ENCODE results near the gene DENND11. TPM values are rescaled to one million over a fixed set of nuclear protein-coding genes. Genes with fewer than 3 reads are reported as not detected.

Gene DENND11
- total and polyA plus RNA-seq, 10 donors, result 7.6 to 68.4 (median 48.8) TPM

GRCh38 chr7:141676618-141677017, 25.3 kb downstream of the DENND11 start:
- Histone ChIP-seq H3K4me3 (no peak overlapping the region), H3K27me3 (replicated peaks in 1 of 7) (no peaks in the 10 kb centered on the region), H3K36me3 (peaks cover 0 to 68% (median 17%) of the 10 kb centered on the region in 6 donors), H3K9me3 (no peaks in the 10 kb centered on the region), H3K27ac (peak overlapping the region in 3 of 8 donors; percentile 7 to 36 (median 25)), H3K4me1 (peaks cover 0 to 27% (median 3%) of the 10 kb centered on the region in 6 donors)
- WGBS, 5 donors, result 43 to 74% (median 64%) methylated on average over 3 of the region's 3 CpGs
- intact Hi-C loops (cut with DNase I; ENCODE audit: low total_unique reads), result no loop called here
- TF ChIP-seq POLR2AphosphoS5 (IDR thresholded peaks at IDR 0.05) (no peak), POLR2A (IDR thresholded peaks at IDR 0.05) (no peak), CTCF (IDR thresholded peaks at IDR 0.05 in 8 of 11, conservative IDR thresholded peaks at IDR 0.05 in 3 of 11) (no peak)
- DNase-seq, result no peak

GRCh38 chr7:141675436-141676215, 26.3 kb downstream of the DENND11 start:
- H3K27me3 ChIP-seq (replicated peaks in 1 of 7), result no peaks in the 10 kb centered on the region
- no peaks in the 10 kb centered on the region for H3K9me3 ChIP-seq
- intact Hi-C loops (cut with DNase I; ENCODE audit: low total_unique reads), result no loop called here
- no peak overlapping the region for H3K4me3 ChIP-seq
- H3K36me3 ChIP-seq, result peaks cover 0 to 68% (median 17%) of the 10 kb centered on the region in 6 donors
- WGBS, 5 donors, result 72 to 79% (median 74%) methylated on average over 6 of the region's 6 CpGs
- H3K4me1 ChIP-seq, result peaks cover 0 to 27% (median 3%) of the 10 kb centered on the region in 6 donors
- no peak for DNase-seq
- peak overlapping the region in 5 of 8 donors; percentile 17 to 63 (median 26) for H3K27ac ChIP-seq
- TF ChIP-seq POLR2AphosphoS5 (IDR thresholded peaks at IDR 0.05) (no peak), CTCF (IDR thresholded peaks at IDR 0.05 in 8 of 11, conservative IDR thresholded peaks at IDR 0.05 in 3 of 11) (no peak), POLR2A (IDR thresholded peaks at IDR 0.05) (no peak)

- 76 to 84% (median 81%) methylated on average over 4 of the region's 4 CpGs for WGBS, 5 donors
- no peaks in the 10 kb centered on the region for H3K27me3 ChIP-seq (replicated peaks in 1 of 7)
- H3K9me3 ChIP-seq, result no peaks in the 10 kb centered on the region
- intact Hi-C loops (cut with DNase I; ENCODE audit: low total_unique reads), result no loop called here
- H3K36me3 ChIP-seq, result peaks cover 0 to 66% (median 17%) of the 10 kb centered on the region in 6 donors
- H3K4me1 ChIP-seq, result peaks cover 0 to 27% (median 3%) of the 10 kb centered on the region in 6 donors
- TF ChIP-seq POLR2AphosphoS5 (IDR thresholded peaks at IDR 0.05) (peak in 1 of 3 donors; percentile 29), CTCF (IDR thresholded peaks at IDR 0.05 in 8 of 11, conservative IDR thresholded peaks at IDR 0.05 in 3 of 11) (peak in 4 of 11 experiments; percentile 9 to 37 (median 28)), POLR2A (IDR thresholded peaks at IDR 0.05) (no peak)
- H3K4me3 ChIP-seq, result no peak overlapping the region
- DNase-seq, result no peak
- peak overlapping the region in 4 of 8 donors; percentile 25 to 63 (median 27) for H3K27ac ChIP-seq
Measured at GRCh38 chr7:141674702-141675101, 27.3 kb downstream of the DENND11 start.

GRCh38 chr7:141674171-141674671, 27.7 kb downstream of the DENND11 start:
- intact Hi-C loops (cut with DNase I; ENCODE audit: low total_unique reads), result no loop called here
- DNase-seq, result no peak
- no peak overlapping the region for H3K4me3 ChIP-seq
- WGBS, 5 donors, result 77 to 87% (median 80%) methylated on average over 5 of the region's 5 CpGs
- peak overlapping the region in 3 of 8 donors; percentile 28 to 63 (median 45) for H3K27ac ChIP-seq
- H3K4me1 ChIP-seq, result peaks cover 0 to 27% (median 3%) of the 10 kb centered on the region in 6 donors
- H3K9me3 ChIP-seq, result no peaks in the 10 kb centered on the region
- H3K27me3 ChIP-seq (replicated peaks in 1 of 7), result no peaks in the 10 kb centered on the region
- H3K36me3 ChIP-seq, result peaks cover 0 to 63% (median 17%) of the 10 kb centered on the region in 6 donors
- TF ChIP-seq POLR2A (IDR thresholded peaks at IDR 0.05) (no peak), POLR2AphosphoS5 (IDR thresholded peaks at IDR 0.05) (no peak), CTCF (IDR thresholded peaks at IDR 0.05 in 8 of 11, conservative IDR thresholded peaks at IDR 0.05 in 3 of 11) (no peak)

All from spleen (tissue), 11 donors.